Fibroblast of skin of right quadriceps (primary cell): ENCODE results near the gene PROK2.

Source experiments
- DNase-seq: peaks from one replicate; pipeline ENCODE4 v3.0.0-alpha.2; 2013

Gene PROK2, protein sequence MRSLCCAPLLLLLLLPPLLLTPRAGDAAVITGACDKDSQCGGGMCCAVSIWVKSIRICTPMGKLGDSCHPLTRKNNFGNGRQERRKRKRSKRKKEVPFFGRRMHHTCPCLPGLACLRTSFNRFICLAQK

DNA sequence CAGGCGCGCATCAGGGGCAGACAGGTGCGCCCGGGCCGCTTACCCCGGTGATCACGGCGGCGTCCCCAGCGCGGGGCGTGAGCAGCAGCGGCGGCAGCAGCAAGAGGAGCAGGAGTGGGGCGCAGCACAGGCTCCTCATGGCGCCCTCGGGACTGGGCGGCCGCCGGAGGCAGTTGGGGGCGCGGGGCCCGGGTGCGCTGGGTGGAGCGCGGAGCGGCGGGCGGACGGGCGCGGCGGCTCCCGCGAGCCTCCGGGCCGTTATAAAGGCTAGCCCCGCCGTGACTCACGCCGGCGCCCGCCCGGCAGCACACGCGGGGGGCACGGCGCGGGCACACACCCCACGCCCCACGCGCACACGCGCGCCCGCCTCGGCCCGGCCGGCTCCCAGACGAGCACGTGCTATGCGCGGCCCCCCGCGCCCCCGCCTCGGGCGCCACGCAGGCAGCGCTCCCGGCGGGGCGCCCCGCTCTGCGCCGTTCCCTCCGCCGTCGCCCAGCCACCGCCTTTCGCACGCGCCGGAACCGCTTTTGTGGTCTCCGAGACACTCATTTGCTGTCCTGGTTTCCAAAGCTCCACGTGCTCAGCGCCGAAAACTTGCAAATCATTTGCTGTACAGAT is at the start of gene PROK2:
Gene PROK2 (minus strand): TSS at position 235 of the 618 bp plus-strand sequence. CDS start 96 bp downstream, at position 139.
- peak; percentile 5 for DNase-seq

DNA sequence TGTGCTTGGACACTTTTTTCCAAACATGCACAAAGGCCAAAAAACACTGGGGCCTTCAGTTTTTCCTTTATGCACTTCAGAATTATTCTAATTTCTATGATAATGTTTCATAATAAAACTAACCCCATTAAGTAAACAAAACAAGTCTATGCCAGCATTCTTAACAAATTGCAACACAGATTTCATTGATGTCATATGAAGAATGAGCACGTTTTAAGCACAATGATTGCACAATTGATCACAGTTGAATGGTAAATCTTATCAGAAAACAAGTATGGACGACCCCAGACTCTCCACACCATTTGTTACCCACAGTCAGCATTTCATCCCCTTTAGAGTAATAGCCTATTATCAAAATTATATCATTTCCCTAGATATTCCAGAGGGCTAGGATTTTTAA is 46.7 kb upstream of the PROK2 start:
- no peak for DNase-seq

- DNase-seq, result no peak
Observed at GRCh38 chr3:71825551-71826283, 40.8 kb upstream of the PROK2 start.

DNA sequence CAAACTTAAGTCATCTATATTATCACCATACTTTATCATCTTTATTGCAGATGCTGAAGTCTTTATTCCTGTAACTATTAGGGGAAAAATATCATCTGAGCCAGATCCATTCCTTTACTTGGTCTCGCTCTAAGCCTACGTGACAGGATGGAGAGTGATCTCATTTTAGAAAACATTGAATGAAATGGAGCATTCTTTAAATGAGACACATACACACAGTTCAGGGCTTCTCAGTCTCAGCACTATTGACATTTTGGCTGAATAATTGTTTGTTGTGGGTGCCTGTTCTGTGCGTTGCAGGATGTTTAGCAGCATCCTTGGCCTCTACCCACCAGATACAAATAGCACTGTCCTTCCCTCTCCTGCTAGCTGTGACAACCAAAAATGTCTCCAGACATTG is 36.2 kb upstream of the PROK2 start:
- no peak for DNase-seq

- DNase-seq, result no peak
Observed at GRCh38 chr3:71817262-71817661, 32.3 kb upstream of the PROK2 start.

GRCh38 chr3:71816767-71817156 is 31.8 kb upstream of the PROK2 start:
- no peak for DNase-seq

- no peak for DNase-seq
Observed at GRCh38 chr3:71815340-71816067, 30.6 kb upstream of the PROK2 start.

DNA sequence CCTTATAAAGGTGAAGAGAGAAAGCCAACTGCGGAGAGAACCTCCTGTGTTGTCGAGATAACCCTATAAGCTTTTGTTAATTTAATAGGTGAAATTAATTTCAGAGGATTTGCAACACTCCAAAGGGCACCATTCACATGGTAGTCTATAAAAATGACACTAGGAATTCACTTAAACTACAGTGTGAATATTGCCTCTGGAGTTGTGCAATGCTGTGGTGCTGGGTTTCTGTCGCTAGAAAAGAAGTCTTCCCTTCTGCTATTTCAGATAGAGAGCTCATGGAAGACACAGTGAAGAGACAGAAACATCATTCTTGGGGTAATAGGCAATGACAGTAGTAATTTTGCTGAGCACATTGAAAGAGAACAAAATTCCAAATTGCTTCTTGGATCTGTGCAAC is 28.8 kb upstream of the PROK2 start:
- DNase-seq, result no peak

DNA sequence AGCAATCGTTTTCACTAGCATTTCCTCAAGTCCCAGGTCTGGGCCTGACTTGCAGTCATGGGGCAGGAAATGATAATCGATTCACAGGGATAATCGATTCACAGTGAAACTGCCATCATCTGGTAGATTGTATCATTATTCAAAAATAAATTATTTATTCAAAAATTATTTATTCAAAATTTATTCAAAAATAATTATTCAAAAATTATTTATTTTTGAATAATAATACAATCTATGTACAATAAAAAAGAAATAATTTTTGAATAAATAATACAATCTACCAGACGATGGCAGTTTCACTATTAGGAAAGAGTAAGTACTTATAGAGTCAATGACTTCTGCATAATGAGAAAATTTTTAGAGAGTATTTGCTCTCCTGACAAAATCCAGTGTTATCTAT is 28.1 kb upstream of the PROK2 start:
- DNase-seq, result no peak

- DNase-seq, result no peak
Observed at GRCh38 chr3:71810056-71810455, 25.1 kb upstream of the PROK2 start.

- no peak for DNase-seq
Observed at GRCh38 chr3:71809321-71810026, 24.5 kb upstream of the PROK2 start.

DNA sequence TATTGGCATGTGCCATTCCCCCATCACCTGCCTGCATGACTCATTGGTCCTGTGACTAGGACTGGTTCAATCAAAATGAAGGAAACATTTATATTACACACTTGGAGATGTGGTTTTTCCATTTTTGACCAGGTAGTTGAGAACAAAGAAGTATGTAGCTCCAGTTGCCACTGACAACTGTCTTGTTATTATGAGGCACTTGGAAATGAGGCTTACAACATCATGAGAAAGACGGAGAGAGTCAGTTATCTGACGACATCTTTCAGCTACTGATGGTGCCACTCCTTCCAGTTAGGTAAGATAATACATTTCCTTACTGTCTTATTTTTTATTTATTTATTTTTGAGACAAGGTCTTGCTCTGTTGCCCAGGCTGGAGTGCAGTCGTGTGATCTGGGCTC is 21.8 kb upstream of the PROK2 start:
- DNase-seq, result no peak

- DNase-seq, result no peak
Observed at GRCh38 chr3:71805691-71806090, 20.7 kb upstream of the PROK2 start.

DNA sequence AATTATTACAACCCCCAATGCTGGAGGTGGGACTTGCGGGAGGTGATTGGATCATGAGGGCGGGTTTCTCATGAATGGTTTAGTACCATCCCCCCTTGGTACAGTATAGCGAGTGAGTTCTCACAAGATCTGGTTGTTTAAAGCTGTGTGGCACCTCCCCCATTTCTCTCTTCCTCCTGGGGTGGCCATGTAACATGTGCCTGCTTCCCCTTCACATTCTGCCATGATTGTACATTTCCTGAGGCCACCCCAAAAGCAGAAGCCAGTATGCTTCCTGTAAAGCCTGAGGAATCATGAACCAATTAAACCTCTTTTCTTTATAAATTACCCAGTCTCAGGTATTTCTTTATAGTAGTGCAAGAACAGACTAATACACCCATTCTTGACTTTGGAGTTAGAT is 20.3 kb upstream of the PROK2 start:
- no peak for DNase-seq

GRCh38 chr3:71803248-71803647 is 18.3 kb upstream of the PROK2 start:
- DNase-seq, result no peak

- no peak for DNase-seq
Observed at GRCh38 chr3:71801986-71802385, 17.0 kb upstream of the PROK2 start.

DNA sequence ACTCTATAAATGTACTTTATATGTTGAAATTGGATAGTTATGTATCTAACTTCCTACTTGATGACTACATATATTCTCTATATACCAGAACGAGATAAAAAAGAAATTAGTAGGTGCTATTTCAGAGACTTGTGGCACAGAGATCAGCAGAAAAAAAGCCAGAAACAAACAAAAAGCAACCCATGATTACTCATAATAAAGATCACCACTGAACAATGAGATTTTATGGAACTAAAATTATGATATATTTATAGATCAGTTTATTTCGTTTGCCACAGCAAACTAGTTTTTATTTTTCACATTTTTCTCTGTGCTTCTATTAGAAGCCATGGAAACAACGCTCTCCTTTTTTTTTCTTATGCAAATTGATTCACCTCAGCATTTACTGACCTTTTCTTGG is 15.1 kb upstream of the PROK2 start:
- no peak for DNase-seq

- DNase-seq, result no peak
Observed at GRCh38 chr3:71797455-71797854, 12.5 kb upstream of the PROK2 start.

DNA sequence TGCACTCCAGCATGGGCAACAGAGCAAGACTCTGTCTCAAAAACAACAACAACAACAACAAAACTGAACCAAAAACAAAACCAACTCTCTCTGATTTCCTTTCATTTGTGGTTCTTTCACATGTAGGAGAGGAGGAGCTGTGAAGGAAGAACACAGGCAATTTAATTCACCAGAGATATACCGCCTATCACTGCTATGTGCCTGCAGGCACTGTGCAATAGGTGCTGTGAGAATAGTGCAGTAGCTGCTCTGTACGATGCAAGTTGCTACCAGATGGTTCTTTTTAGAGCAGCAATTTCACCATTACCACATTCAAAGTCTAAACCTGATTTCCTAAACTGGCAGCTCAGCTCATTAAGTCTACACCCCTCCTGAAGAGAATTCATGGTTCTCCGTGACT is 11.3 kb upstream of the PROK2 start:
- no peak for DNase-seq

GRCh38 chr3:71791634-71792033 is 6.7 kb upstream of the PROK2 start:
- no peak for DNase-seq

GRCh38 chr3:71789922-71790321 is 5.0 kb upstream of the PROK2 start:
- no peak for DNase-seq

DNA sequence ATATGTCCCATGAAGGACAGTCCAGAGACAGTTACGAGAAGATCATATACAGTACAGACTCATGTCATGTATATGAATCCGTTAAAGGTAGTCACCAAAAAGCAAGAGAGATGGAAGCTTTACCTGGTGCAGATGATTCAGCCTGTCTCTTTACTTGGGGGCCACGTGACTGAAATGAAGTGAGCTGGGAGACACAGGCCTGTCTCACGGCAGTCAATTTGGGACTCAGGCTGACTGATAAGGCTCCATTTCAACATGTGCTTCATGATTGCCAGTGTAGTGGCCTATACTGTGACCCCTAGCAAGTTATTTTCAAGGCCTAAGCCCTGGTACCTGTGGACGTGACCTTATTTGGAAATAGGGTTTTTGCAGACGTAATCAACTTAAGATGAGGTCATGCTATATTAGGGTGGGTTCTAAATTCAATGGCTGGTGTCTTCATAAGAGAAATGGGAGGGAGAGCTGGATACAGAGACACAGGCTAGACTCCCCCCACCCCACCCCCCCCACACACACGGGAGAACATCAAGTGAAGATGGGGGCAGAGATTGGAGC is 3.0 kb upstream of the PROK2 start:
- no peak for DNase-seq

- no peak for DNase-seq
Observed at GRCh38 chr3:71786551-71786950, 1.6 kb upstream of the PROK2 start.
